ENCODE measurements around the gene TNIK. TPM values are rescaled to one million over a fixed set of nuclear protein-coding genes. Genes with fewer than 3 reads are reported as not detected.

TNIK gene
- total and polyA plus RNA-seq, 12 donors = 9.3 to 51.9 (median 35.1) TPM

DNA sequence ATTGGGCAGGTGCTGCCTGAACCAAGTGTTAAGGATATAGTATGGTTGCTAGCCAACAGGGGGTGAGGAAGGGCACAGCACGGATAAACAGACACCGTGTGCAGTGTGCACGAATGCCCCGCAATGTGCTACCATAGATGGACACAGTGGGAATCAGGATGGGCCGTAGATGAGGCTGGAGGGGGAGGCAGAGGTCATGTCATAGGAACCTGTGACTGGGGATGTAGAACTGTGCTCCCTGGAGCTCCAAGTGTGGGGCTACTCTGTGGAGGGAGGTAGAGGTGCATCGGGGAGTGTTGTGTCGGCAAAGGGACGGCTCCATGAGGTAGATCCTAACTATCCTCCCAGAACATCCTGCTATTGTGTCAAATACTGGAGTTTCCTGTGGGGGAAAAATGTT is 102.5 kb downstream of the TNIK start:
- Histone ChIP-seq H3K9me3 (no peaks in the 10 kb centered on the region), H3K4me1 (peaks cover 0 to 19% (median 6%) of the 10 kb centered on the region in 9 donors), H3K36me3 (no peaks in the 10 kb centered on the region), H3K4me3 (no peak overlapping the region), H3K27me3 (no peaks in the 10 kb centered on the region), H3K27ac (no peak overlapping the region)
- DNase-seq (no peak), ATAC-seq (peak in 4 of 8 donors; percentile 12 to 50 (median 32))
- WGBS, 2 donors = 67 to 68% methylated on average over 8 of the region's 8 CpGs
- intact Hi-C loops (cut with DNase I) = no loop called here
- TF ChIP-seq, protein P1, sequence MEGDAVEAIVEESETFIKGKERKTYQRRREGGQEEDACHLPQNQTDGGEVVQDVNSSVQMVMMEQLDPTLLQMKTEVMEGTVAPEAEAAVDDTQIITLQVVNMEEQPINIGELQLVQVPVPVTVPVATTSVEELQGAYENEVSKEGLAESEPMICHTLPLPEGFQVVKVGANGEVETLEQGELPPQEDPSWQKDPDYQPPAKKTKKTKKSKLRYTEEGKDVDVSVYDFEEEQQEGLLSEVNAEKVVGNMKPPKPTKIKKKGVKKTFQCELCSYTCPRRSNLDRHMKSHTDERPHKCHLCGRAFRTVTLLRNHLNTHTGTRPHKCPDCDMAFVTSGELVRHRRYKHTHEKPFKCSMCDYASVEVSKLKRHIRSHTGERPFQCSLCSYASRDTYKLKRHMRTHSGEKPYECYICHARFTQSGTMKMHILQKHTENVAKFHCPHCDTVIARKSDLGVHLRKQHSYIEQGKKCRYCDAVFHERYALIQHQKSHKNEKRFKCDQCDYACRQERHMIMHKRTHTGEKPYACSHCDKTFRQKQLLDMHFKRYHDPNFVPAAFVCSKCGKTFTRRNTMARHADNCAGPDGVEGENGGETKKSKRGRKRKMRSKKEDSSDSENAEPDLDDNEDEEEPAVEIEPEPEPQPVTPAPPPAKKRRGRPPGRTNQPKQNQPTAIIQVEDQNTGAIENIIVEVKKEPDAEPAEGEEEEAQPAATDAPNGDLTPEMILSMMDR (IDR thresholded peaks at IDR 0.05) = no peak

DNA sequence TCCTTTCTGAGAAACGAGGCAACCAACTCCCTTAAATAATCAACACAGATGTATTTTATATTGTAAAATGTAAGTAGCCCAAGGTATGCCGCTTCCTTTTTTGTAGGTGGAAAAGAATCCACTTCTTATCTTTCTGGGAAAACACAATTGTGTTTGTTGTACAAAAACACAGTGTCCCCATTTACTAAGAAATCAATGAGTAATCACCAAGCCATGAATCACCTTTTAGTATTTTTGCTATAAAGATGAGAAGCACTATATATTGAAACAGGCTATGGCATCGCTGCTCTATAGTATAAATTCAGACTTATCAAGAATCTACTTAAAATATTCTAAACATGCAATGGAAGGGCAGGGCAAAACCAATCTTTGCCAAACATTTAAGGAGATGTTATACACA is 104.0 kb downstream of the TNIK start:
- peaks cover 0 to 22% (median 5%) of the 10 kb centered on the region in 9 donors for H3K4me1 ChIP-seq
- H3K9me3 ChIP-seq = no peaks in the 10 kb centered on the region
- TF ChIP-seq, protein P1 (IDR thresholded peaks at IDR 0.05) = no peak
- no peaks in the 10 kb centered on the region for H3K27me3 ChIP-seq
- DNase-seq (no peak), ATAC-seq (no peak)
- H3K27ac ChIP-seq = no peak overlapping the region
- intact Hi-C loops (cut with DNase I) = no loop called here
- WGBS, 2 donors = 87 to 90% methylated on average over 3 of the region's 3 CpGs
- no peaks in the 10 kb centered on the region for H3K36me3 ChIP-seq
- H3K4me3 ChIP-seq = no peak overlapping the region

DNA sequence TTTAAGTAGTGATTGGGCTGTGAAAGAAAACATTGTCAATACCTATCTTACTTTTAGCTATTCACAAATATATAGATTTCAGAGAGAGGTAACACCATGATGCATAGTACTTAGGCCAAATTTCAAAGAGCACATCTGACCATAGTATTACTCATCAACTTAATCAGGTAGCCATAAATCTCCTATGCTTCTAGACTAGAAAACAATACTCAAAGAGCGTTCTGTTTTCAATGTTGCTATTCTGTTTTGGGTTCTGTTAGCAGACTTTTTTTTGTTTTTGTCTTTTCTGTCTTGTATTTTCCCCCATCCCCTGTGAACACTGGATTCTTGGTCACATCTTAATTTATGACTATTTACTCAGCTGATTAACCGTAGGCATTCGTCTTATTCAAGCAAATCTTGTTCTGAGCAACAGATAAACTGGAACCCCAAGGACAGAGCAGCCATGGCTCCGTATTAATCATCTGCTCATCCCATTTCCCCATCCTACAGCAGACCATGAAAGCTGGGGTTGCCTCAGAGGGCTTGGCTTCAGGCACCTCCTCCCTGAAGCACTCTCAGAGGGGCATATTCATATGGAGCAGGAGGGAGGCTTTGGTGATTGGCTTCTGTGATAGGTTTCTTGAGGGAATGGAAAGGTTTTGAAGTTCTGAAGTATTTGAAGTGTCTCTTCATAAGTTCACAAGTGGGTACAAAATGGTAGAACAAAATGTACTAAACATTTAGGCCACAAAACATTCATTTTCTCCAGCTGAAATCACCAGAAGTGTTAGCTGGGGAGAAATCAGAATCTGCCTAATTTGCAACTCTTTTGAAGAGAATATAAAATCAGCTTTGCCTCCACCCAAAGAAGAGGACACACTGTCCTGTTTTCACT is 105.3 kb downstream of the TNIK start:
- H3K4me1 ChIP-seq = peaks cover 0 to 30% (median 5%) of the 10 kb centered on the region in 9 donors
- TF ChIP-seq, protein P1 (IDR thresholded peaks at IDR 0.05) = no peak
- intact Hi-C loops (cut with DNase I) = no loop called here
- no peaks in the 10 kb centered on the region for H3K27me3 ChIP-seq
- no peak for DNase-seq
- H3K4me3 ChIP-seq = no peak overlapping the region
- ATAC-seq = no peak
- 85 to 95% methylated on average over 4 of the region's 4 CpGs for WGBS, 2 donors
- no peaks in the 10 kb centered on the region for H3K36me3 ChIP-seq
- H3K9me3 ChIP-seq = no peaks in the 10 kb centered on the region
- no peak overlapping the region for H3K27ac ChIP-seq

DNA sequence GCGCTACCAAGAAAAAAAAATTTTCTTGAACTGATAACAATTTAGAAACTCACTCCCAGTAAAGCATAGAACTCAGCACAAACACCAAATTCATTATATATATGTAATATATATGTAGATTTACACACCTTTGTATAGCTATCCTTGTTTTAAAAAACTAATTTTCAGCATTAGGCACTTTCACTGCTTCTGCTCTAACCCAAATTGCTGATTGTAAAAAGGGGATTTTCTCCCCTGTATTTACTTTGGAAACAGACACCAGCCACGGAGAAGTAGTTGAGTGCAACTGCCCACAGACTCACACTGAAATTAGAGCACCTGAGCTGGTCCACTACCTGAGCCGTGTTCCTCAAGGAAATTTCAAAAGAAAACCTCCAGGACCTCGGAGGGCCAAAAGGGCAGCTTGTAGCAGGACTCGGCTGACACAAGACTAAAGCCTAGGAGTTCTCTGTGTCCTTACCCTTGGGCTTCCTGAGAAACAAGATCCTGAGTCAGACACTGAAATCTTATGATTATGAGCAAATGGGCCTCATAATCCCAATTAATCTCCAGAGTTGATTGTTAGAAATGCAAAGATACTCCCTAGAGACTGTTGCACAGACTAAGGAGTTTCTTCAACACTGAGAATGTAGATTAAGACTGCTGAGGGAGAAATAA is 106.0 kb downstream of the TNIK start:
- Histone ChIP-seq H3K27me3 (no peaks in the 10 kb centered on the region), H3K36me3 (no peaks in the 10 kb centered on the region), H3K27ac (no peak overlapping the region), H3K9me3 (no peaks in the 10 kb centered on the region), H3K4me1 (peaks cover 0 to 38% (median 8%) of the 10 kb centered on the region in 9 donors), H3K4me3 (no peak overlapping the region)
- DNase-seq (no peak), ATAC-seq (no peak)
- intact Hi-C loops (cut with DNase I) = no loop called here
- WGBS, 2 donors = 85 to 92% methylated on average over 5 of the region's 5 CpGs
- TF ChIP-seq, protein P1 (IDR thresholded peaks at IDR 0.05) = no peak
